ENCODE measurements around the gene RNASE12. TPM values are rescaled to one million over a fixed set of nuclear protein-coding genes. Genes with fewer than 3 reads are reported as not detected.
A peak's percentile ranks its signal among the peaks of the same experiment; 100 is the strongest.
"Not testable (repeated sequence)": the region's sequence is repeated elsewhere in the genome, so short reads cannot be mapped to it uniquely, and the experiment has no call there.

The RNASE12 gene
- total RNA-seq, 2 donors from 2014 or later = not detected

DNA sequence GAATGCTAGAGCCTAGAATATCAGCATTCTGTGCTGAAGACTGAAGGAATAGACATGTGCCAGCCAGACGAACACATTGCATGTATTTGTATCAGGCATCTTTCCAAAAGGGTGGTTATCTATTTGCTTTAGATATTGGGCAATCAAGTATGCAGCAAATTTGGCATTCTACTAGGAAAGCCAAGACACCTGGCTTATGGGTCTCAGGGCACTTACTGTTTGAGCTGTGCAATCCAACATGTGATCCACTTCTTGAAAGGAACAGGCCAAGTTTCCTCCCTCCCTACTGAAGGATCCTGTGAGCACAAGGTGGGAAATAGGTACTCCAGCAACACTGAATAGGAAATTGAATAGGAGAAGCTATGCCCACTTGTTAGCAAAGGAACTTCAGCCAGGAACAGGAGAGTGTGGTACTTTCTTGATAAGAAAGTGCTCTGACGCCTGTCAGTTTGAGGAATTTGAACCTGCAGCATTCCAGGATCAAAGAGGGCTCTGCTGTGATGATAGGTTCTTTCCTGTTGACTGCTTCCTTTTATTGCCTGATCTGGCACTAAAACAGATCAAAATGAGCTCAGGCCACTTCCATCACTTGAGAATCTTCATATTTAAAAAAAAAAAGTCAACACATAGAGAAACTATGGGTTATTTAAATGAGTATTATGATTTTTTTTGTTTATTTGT lies 29.8 kb upstream of the RNASE12 start:
- Mint-ChIP-seq H3K4me1 (peaks cover 29% of the 10 kb centered on the region), H3K27ac (no peak overlapping the region), H3K36me3 (ENCODE audit: low read depth) (peaks cover 12% of the 10 kb centered on the region), H3K4me3 (no peak overlapping the region), H3K27me3 (peaks cover 19% of the 10 kb centered on the region), H3K9me3 (no peaks in the 10 kb centered on the region)
- no peak for ATAC-seq (replicated peaks)

DNA sequence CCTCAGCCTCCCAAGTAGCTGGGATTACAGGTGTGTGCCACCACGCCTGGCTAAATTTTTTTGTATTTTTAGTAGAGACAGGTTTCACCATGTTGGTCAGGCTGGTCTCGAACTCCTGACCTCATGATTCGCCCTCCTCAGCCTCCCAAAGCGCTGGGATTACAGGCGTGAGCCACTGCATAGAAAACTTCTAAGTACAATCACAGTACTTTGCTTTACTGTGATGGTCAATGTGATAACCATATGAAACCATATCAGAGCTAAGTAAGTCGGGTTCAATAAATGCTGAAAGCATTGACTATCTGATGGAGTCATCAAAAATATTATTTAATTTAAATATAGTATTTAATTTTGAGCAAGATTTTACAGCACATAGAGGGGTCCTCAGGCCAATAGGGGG lies 28.5 kb upstream of the RNASE12 start:
- H3K9me3 Mint-ChIP-seq; H3K4me3 Mint-ChIP-seq; H3K27ac Mint-ChIP-seq; H3K36me3 Mint-ChIP-seq (ENCODE audit: low read depth); ATAC-seq (replicated peaks): not testable (repeated sequence)
- Mint-ChIP-seq H3K4me1 (peaks cover 21% of the 10 kb centered on the region), H3K27me3 (peaks cover 13% of the 10 kb centered on the region)

DNA sequence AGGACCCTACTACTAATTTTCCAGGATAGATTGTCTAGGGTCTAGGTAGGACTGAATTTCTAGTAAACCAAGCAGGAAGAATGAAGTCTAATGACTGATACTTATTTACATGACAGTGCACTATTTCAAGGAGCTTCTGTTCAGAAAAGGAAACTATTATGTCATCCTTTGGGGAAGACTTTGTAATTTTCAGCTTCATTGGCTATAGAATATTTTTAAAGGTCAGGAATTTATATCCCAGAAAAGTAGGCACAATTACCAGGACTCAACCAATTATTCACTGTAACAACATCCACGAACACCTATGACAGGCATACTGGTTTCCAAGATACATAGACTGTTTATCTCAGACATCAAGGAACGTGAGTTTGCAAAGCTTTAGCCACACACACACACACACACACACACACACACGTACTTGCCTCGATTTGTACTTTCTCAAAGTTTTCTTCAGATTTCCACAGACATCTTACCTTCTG lies 27.1 kb upstream of the RNASE12 start:
- H3K9me3 Mint-ChIP-seq = no peaks in the 10 kb centered on the region
- H3K4me1 Mint-ChIP-seq = peaks cover 13% of the 10 kb centered on the region

DNA sequence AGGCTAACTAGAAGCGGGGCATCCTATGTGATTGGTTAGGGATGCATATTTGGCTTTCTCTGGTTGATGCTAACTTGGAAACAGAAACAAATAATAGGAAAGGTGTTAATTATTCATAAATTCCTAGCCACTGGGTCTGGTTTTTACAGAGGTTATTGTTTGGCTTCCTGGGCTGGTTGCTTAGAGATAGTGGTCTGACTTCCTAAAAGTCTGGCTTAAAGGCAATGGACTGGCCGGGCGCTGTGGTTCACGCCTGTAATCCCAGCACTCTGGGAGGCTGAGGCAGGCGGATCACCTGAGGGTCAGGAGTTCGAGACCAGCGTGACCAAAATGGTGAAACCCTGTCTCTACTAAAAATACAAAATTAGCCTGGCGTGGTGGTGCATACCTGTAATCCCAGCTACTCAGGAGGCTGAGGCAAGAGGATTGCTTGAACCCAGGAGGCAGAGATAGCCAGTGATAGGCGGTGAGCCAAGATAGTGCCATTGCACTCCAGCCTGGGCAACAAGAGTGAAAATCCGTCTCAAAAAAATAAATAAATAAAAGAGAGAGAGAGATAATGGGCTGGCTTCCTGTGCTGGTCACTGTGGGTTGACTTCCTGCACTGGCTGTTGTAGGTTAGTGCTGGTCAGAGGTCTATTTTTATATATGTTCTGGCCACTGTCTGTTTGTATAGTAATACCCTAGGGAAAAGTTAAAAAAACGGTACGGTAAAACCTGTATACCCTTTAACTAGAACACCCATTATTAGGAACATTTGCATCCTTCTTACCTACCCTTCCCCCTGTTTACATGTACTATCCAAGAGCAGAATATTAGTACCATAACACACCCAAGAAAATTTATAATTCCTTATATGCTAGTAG lies 26.2 kb upstream of the RNASE12 start:
- Mint-ChIP-seq H3K27ac (peak overlapping the region; percentile 56), H3K36me3 (ENCODE audit: low read depth) (no peaks in the 10 kb centered on the region), H3K27me3 (peaks cover under 1% of the 10 kb centered on the region), H3K4me3 (no peak overlapping the region), H3K9me3 (no peaks in the 10 kb centered on the region), H3K4me1 (peaks cover 13% of the 10 kb centered on the region)
- ATAC-seq (replicated peaks) = no peak

More for the DNA sequence above, 27.1 kb upstream of the RNASE12 start:
- no peak for ATAC-seq (replicated peaks)
- H3K27ac Mint-ChIP-seq = peak overlapping the region; percentile 56
- H3K27me3 Mint-ChIP-seq = peaks cover 5% of the 10 kb centered on the region
- H3K36me3 Mint-ChIP-seq (ENCODE audit: low read depth) = no peaks in the 10 kb centered on the region
- no peak overlapping the region for H3K4me3 Mint-ChIP-seq

DNA sequence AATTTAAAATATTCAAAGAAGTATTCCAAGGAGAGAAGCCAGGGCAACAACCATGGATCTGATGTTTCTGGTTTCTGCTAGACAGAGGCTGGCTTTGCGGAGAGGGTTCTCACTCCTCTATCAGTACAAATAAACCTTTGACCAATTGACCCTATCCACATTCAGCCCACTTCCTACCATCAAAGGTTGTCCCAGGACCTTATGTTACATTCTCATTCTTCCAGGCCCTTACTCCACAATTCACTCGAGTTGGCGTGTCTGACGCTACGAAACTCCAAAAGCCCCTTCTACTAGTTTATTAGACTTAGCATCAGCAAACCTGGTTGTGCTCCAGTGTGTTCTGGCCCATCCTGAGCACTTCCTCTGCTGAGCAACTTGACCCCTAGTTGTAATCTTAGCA lies 24.8 kb upstream of the RNASE12 start:
- H3K27ac Mint-ChIP-seq = no peak overlapping the region
- H3K27me3 Mint-ChIP-seq = no peaks in the 10 kb centered on the region
- H3K36me3 Mint-ChIP-seq (ENCODE audit: low read depth) = no peaks in the 10 kb centered on the region
- H3K4me1 Mint-ChIP-seq = peaks cover 13% of the 10 kb centered on the region
- H3K9me3 Mint-ChIP-seq = no peaks in the 10 kb centered on the region
- no peak overlapping the region for H3K4me3 Mint-ChIP-seq
- no peak for ATAC-seq (replicated peaks)

DNA sequence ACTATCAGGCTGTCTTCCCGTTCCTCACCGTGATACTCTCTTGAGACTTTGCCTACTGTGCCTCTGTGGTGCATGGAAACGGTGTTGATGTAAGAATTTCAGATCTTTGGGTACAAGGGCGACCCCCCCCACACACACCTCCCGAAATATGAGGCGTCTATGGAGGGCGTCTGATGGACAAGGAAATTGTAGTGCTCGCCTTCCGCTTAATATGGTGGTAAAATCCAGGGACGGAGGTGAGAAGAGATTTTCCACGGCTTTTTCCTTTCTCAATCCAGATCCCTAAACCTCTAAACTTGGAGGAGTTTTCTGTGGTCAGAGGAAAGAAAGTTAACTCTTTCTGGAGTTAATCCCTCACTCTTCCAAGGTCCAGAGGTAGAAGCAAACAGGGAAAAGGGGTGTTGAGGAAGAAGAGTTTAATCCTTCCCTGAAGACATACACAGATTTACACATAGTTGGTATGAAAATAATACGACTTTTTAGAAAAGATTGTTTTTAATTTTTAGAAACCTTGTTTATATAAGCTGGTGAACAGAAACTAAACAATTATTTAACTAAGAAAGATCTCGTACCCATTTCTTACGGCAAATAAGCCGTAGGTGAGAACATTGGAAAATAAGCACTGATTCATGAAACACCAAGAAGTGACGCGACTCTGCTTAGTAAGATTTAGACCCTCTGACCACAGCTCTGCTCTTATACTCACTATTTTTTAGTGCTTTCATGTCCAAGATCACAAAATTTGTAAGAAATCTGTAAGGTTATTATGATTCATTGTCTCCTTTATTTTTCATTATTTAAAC lies 23.1 kb upstream of the RNASE12 start:
- no peaks in the 10 kb centered on the region for H3K9me3 Mint-ChIP-seq
- H3K36me3 Mint-ChIP-seq (ENCODE audit: low read depth) = no peaks in the 10 kb centered on the region
- peak; percentile 33 for ATAC-seq (replicated peaks)
- no peak overlapping the region for H3K4me3 Mint-ChIP-seq
- H3K27me3 Mint-ChIP-seq = no peaks in the 10 kb centered on the region
- no peak overlapping the region for H3K27ac Mint-ChIP-seq
- peaks cover 13% of the 10 kb centered on the region for H3K4me1 Mint-ChIP-seq

DNA sequence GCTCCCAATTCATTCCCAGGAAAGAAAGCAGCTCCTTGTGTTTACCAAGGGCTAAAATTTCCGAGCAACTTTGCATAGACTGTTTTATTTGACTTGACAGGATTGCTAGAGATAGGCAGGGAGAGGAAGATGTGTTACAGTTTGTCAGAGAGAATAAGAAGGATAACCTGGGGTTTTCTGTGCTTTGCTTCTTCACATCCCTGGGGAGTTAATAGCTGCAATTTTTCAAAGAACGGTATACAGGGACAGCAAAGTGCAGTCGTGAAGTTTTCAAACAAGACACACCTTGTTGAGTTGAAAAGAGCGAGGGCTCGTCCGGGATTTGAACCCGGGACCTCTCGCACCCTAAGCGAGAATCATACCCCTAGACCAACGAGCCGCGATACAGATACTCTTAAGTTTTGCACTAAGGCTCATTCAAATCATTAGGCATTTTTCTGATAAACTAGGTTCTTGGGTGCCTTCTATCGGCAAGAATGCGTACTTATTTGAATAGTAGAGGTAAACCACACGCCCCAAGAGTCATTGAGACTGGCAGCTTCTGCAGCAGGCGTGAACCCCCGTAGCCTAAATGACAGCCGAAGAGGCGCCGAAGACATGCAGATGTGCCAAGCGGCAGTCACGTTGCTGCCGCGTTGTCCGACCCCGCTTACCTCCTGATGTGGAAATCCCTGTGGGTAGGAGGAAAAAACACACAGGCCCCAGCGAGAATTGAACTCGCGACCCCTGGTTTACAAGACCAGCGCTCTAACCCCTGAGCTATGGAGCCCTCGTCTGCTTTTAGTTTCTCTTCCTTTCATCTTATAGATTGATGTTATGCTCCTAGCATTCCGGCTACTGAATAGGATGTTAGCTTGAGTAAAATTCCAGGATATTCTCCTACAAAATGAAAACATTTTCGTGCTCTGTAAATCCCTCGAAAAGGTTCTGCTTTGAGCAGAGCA lies 22.2 kb upstream of the RNASE12 start:
- Mint-ChIP-seq H3K27me3 (no peaks in the 10 kb centered on the region), H3K36me3 (ENCODE audit: low read depth) (no peaks in the 10 kb centered on the region), H3K27ac (no peak overlapping the region), H3K4me1 (peaks cover 13% of the 10 kb centered on the region), H3K4me3 (no peak overlapping the region), H3K9me3 (no peaks in the 10 kb centered on the region)
- peak; percentile 82 for ATAC-seq (replicated peaks)

DNA sequence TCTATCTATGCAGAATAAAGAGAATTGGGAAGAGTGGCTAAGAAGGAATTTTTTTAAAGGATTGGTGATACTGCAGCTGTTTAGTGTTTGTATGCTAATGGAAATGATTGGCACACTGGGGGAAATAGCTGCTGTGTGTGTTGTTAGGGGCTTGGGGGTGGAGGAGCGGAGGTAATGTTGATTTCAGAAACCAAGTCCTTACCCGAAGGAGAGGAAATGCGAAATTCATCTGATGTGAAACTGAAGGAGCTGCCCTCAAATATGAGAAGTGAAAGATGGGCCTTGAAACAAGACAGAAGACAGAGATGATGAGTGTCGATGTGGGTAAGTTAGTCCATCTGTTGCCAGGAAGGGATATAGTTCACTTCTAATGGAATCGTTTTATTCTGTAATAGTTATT lies 21.2 kb upstream of the RNASE12 start:
- Mint-ChIP-seq H3K27ac (no peak overlapping the region), H3K36me3 (ENCODE audit: low read depth) (no peaks in the 10 kb centered on the region), H3K27me3 (no peaks in the 10 kb centered on the region), H3K4me3 (no peak overlapping the region), H3K4me1 (peaks cover 10% of the 10 kb centered on the region), H3K9me3 (no peaks in the 10 kb centered on the region)
- no peak for ATAC-seq (replicated peaks)

DNA sequence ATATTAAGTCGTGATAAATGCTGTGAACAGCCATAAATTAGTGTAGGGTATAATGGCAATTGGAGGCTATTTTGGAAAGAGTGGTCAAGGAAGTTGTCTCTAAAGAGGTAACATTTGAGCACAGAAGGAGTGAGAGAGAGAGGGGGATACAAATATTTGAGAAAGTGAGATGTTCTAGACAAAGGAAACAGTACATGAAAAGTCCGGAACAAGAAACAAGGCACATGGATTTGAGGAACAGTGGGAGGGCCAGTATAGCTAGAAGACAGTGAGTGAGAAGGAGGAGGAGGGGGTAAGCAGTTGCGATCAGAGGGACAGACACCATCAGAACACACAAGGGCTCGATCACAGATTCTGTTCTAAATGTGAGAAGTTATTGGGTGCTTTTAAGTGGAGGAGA lies 20.1 kb upstream of the RNASE12 start:
- Mint-ChIP-seq H3K27me3 (no peaks in the 10 kb centered on the region), H3K9me3 (no peaks in the 10 kb centered on the region), H3K4me1 (peaks cover 14% of the 10 kb centered on the region), H3K4me3 (no peak overlapping the region), H3K36me3 (ENCODE audit: low read depth) (no peaks in the 10 kb centered on the region), H3K27ac (no peak overlapping the region)
- ATAC-seq (replicated peaks) = no peak

DNA sequence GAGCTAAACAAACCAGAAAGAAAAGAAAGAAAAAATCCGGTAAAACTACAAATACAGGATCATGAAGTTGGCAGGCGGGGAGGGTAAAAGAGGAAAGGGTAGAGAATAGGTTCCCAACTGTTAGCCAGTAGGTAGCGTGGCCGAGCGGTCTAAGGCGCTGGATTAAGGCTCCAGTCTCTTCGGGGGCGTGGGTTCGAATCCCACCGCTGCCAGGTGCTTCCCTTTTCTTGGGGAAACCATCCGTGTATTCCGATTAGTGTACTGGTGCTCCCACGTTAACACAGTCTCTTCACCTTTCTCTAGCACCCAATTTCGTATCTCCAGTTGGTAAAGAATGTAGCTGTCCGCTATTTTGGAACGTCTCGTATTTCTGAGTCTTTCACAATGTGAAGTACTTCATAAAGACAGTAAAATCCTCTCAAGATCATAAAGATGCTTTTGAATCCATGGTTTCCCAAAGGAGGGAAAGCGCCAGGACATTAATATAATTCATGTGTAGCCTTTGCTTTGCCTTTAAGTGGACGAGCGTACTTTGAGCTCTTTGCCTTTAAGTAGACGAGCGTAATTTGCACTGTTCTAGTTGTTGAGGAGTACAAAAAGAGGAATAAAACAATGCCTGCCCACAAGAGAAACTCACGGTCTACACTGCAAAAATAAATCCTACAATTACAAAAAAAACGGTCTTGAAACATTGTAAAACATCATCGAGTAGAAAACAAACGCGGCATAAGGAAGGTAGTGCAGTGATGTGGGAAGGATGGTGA lies 19.0 kb upstream of the RNASE12 start:
- Mint-ChIP-seq H3K27ac (no peak overlapping the region), H3K36me3 (ENCODE audit: low read depth) (no peaks in the 10 kb centered on the region), H3K9me3 (no peaks in the 10 kb centered on the region), H3K4me3 (no peak overlapping the region), H3K4me1 (peaks cover 14% of the 10 kb centered on the region), H3K27me3 (no peaks in the 10 kb centered on the region)
- ATAC-seq (replicated peaks) = peak; percentile 36

DNA sequence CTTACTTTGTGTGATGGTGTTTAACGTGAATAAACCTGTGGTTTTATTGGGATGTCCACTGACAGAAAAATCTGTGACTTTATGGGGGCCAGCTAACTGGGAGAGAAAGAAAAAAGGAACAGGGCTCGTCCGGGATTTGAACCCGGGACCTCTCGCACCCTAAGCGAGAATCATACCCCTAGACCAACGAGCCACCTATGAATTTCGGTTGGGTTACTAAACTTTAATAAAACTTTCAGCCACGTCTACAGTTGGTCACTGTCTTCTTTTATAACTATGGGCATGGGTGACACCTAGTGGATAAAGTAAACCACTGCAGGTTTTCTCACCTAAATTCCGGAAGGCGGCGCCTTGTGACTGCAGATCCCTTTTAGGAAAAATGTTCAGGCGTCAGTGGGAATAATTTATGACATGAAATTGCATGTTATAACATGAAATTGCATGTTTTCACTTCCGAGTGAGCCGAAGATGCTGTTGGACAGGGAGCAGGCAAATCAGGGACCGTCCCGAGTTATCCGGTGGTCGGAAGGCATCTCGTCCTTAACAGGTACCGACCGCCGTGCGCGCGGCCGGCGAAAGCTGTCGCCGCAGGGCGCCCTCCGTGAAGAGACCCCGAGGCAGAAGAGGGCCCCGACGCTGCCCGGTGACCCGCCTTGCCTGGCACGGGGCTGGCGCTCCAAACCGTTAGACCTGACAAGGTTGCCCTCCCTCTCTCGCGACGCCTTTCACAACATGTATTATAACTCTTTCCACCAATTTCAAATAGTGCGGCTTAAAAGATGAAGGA lies 18.2 kb upstream of the RNASE12 start:
- Mint-ChIP-seq H3K27me3 (no peaks in the 10 kb centered on the region), H3K36me3 (ENCODE audit: low read depth) (no peaks in the 10 kb centered on the region), H3K27ac (no peak overlapping the region), H3K4me1 (peaks cover 8% of the 10 kb centered on the region), H3K4me3 (no peak overlapping the region), H3K9me3 (no peaks in the 10 kb centered on the region)
- peak; percentile 18 for ATAC-seq (replicated peaks)

DNA sequence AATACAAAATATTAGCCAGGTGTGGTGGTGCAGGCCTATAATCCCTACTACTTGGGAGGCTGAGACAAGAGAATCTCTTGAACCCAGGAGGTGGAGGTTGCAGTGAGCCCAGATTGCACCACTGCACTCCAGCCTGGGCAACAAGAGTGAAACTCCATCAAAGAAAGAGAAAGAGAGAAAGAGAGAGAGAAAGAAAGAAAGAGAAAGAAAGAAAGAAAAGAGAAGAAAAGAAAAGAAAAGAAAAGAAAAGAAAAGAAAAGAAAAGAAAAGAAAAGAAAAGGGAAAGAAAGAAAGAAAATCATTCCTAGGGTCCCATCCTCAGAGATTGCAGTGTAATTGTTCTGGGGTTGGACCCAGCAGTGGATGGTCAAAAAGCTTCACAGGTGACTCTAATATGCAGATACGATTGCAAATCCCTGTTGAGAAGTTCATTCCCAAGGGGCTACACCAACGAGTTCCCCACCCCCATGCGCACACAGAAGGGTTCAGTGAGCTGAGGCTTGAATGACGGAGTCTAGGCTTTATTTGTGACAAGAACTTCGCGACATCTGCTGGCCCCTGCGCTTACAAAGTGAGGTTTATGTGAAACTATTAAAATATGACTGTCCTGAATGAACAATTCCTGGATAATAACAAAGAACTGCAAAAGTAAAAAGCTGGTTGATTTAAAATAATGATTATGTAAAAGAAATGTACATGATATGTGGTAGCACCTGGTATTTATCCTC lies 17.4 kb upstream of the RNASE12 start:
- Mint-ChIP-seq H3K27me3 (no peaks in the 10 kb centered on the region), H3K27ac (no peak overlapping the region), H3K9me3 (no peaks in the 10 kb centered on the region), H3K4me3 (no peak overlapping the region), H3K36me3 (ENCODE audit: low read depth) (no peaks in the 10 kb centered on the region), H3K4me1 (peaks cover 8% of the 10 kb centered on the region)
- no peak for ATAC-seq (replicated peaks)
